NCI-H146 treated with DMSO at 0.1 percent for 48 hours (cell line): ENCODE results near the gene WNT7B.

Experiments used
- DNase-seq: peaks from one replicate; lab custom pipeline; 2025; ENCODE audit not compliant: unreplicated experiment; lab: John Stamatoyannopoulos, UW

Gene WNT7B

GRCh38 chr22:45891996-45892621 lies 84.9 kb downstream of the WNT7B start:
- no peak for DNase-seq

- no peak for DNase-seq
Observed at GRCh38 chr22:45891471-45891995, 85.4 kb downstream of the WNT7B start.

DNA sequence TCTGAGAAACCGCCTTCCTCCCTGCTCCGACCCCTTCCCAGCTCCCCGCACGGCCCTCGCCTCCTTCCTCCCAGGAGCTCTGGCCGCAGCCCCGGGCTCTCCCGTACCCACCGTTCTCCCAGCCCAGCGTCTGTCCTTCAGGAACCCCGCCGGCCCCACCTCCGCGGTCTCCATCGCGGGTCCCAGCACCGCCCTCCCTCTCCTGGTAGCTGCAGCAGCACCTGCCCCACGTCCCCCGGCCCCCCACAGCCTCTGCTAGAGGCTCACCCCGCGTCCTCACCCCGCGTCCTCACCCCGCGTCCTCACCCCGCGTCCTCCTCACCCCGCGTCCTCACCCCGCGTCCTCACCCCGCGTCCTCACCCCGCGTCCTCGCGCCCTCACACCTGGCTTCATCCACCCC lies 85.9 kb downstream of the WNT7B start:
- DNase-seq: no peak

GRCh38 chr22:45890351-45890635 lies 86.7 kb downstream of the WNT7B start:
- DNase-seq: no peak

DNA sequence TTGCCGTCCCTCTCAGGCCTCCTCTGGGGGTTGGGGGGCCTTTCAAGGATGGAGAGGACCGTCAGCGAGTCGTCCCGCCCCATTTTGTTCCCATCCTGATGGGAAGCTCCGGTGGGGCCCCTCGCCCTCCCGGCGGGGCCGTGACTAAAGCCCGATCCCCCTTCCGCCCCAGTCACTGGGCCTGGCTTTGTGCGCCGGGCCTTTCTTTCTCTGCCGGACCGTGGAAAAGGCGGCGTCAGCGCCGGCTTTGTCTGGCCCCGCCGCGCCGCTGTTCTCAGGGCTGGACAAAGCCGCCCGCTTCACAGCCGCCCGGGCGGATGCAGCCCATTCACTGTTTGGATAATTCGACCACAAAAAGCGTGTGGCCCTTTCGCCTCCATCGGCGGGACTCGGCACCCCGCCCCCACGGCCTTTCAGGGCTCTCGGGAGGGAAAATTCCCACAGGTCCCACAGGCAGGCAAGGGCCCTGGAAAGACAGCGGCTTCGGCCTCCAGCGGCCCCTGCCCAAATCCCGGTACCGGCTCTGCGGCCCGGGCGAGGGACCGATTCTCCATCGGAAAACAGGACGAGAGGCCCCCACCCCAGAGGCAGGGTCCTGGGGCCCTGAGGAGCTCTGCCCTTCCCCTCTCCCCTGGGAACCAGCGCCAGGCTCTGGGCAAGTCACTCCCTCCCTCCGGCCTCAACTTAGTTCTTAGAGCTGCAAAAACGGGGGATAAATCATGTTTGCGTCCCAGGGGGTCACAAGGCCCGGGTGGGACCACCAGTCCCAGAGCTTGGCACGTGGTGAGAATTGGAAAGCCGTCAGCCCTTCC lies 87.2 kb downstream of the WNT7B start:
- no peak for DNase-seq

DNA sequence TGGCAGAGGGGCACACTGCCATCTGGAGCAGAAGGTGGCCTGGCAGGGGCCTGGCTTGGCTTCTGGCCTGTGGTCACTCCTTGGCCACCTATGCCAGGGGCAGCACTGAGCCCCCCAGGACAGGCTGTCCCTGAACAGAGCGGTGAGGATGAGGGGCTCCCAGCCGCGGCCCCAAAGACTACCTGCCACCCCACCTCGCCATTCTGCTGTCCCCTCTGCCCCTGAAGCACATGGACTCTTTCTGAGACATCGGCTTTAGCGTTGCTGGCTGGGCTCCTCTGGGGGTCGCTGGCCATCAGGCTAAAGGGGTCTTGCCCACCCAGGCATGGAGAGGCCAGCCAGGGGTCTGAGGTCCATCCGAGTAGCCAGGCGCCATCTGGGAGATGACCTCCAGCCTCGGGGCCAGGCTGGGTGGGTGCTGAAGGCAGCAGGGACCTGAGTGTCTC lies 87.8 kb downstream of the WNT7B start:
- DNase-seq: no peak

DNA sequence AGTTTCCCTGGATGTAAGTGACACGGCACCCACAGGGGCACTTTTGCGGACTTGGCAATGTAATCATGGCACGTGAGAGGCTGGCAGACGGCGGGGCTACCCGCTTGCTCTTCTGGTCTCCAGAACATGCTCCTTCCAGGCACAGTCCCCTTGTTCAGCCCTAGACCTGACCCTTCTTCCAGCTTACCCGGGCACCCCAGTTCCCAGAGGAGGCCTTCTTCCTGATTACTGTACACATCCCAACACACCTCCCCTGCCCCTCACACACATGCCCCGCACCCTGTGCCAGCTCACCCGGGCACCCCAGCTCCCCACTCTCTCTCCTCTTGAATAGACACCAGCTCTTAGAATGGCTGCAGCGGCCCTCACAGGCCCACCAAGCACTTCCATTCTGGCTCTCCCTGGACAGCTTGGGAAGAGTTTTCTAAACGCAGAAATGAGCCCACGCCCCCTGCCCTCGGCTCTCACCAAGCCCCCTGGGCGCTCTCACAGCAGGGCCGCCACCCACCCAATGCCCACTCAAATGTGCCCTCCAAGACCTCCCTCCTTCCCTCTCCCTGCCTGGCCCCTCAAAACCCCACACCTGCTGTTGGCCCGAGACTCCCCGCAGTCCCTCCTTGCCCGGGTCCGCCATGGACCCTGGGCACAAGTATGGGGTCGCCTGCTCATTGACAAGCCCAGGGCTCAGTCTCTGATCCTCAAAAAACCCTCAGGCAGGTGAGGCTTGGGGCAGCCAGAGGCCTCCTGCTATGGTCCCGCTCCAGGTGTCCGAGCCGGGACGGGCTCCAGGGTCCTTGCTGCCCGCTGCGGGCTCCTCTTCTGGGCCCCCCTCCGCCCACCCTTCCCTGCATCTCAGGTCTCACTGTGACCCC lies 88.5 kb downstream of the WNT7B start:
- DNase-seq: no peak

- DNase-seq: no peak
Observed at GRCh38 chr22:45887202-45888131, 89.5 kb downstream of the WNT7B start.

DNA sequence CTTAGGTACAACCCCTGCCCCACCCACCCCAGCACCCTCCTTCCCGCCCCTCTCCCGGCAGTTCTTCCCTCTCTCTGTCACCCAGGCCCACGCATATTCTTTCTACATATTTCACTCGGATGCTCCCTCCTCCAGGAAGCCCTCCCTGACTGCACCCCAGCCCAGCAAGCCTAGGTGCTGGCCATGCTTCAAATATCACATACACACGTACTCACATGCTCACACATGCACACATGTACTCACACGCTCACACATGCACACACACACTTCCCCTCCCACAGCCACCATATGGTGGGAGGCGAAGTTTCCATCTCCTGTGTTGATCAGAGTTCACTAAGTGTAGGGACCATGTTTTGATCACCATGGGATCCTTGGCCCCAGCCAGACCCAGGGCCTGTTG lies 90.4 kb downstream of the WNT7B start:
- DNase-seq: no peak

DNA sequence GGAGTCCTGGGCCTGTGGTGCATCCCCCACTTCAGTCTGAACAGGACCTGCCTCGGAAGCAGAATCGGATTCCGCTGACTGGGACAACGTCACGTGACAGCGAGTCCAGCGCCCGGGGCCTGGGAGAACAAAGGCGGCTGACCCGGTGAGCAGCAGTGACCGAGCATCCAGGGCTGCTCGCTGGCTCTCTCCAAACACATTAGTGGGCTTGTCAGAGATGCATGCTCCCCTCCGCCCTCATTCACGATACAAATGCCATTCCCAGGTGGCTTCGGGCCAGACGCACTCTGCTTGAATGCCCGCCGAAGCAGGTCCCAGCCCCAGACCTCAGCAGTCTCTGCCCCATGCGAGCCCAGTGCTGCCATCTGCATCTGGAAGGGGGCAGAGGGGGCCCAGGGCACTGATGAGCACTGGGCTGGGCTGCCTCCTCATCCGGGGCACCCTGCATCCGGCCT lies 91.0 kb downstream of the WNT7B start:
- DNase-seq: no peak

- no peak for DNase-seq
Observed at GRCh38 chr22:45885171-45885840, 91.7 kb downstream of the WNT7B start.

- no peak for DNase-seq
Observed at GRCh38 chr22:45884201-45885062, 92.5 kb downstream of the WNT7B start.

DNA sequence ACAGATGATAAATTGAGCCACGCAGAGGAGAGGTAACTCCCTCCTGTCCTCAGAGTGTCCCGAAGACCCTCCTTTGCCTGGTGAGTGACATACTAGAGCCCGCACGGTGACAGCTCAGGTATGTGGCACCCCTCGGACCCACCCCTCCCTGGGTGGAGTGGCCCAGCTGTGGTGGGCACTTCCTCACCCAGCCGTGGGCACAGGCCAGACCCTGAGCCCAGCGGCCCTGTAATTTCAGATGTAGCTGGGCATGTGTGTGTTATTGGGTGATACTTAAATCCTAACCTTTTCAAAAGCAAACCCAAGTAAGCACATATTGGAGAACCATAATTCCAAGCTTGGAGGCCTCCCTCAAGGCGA lies 93.2 kb downstream of the WNT7B start:
- no peak for DNase-seq

GRCh38 chr22:45882881-45883810 lies 93.8 kb downstream of the WNT7B start:
- no peak for DNase-seq

- no peak for DNase-seq
Observed at GRCh38 chr22:45881524-45881875, 95.5 kb downstream of the WNT7B start.

GRCh38 chr22:45880716-45881523 lies 96.0 kb downstream of the WNT7B start:
- DNase-seq: no peak

DNA sequence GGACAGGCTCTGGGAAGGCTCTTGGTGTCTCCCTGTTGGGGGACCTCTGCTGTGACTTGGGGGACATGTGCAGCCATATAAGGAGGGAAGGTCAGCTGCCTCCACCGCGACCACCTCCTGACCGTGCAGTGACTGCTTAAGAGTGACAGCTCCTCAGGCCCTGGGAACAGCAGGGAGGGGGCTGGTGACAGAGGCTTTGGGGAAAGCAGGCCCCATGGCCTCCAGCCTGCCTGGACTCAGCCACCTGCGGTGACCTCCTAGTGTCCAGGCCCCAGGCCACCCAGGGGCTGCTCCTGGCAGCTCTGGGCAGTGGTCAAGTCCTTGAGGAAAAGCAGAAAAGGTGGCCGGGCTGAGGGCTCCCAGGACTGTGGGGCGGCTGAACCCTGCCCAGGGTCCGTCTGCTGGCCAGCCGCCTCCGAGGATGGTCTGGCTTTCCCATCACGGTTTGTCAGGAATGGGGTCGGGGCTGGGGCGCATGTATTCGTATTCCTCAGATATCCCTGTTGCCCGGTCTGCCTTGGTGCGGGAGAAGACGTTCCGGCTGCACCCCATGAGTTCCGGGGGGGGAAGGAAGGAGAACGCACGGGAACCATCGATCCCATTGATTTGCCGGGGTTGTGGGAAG lies 96.8 kb downstream of the WNT7B start:
- no peak for DNase-seq
